Stomach (tissue), 9 donors: Measurements from ENCODE around the gene SEC24C. TPM values are rescaled to one million over a fixed set of nuclear protein-coding genes. Genes with fewer than 3 reads are reported as not detected.
A peak's percentile ranks its signal among the peaks of the same experiment; 100 is the strongest.

Experiments
- DNase-seq, 2 donors: peaks; one replicate each; pipeline versions ENCODE4 v3.0.0 to v3.0.0-alpha.2; 2013 to 2019
- H3K27ac ChIP-seq, 5 donors: fragments of 200-600 bp in 4 of 5; sonication (generic) in 4 of 5; one replicate each; pipeline ENCODE4 v1.5.1; 2013 to 2019; ENCODE audit warnings: mild to moderate bottlenecking in 1 of 5, moderate library complexity in 1 of 5
- H3K27me3 ChIP-seq, 3 donors: fragments of 200-600 bp; sonication (generic); one replicate each; pipeline ENCODE4 v1.5.1; 2017 to 2019; ENCODE audit warnings: mixed run types in 1 of 3
- H3K36me3 ChIP-seq, 4 donors: fragments of 200-600 bp; sonication (generic); 1 replicate in 3 of 4; 2 replicates in 1 of 4; pipeline ENCODE4 v1.5.1; 2016 to 2019
- H3K4me1 ChIP-seq, 4 donors: fragments of 200-600 bp; sonication (generic); one replicate each; pipeline ENCODE4 v1.5.1; 2016 to 2019
- H3K4me3 ChIP-seq, 4 donors: fragments of 200-600 bp; sonication (generic) in 3 of 4; one replicate each; pipeline ENCODE4 v1.5.1; 2016 to 2019; ENCODE audit warnings: mild to moderate bottlenecking in 1 of 4
- H3K9me3 ChIP-seq, 4 donors: fragments of 200-600 bp; sonication (generic); one replicate each; pipeline ENCODE4 v1.5.1; 2016 to 2019
- EP300 ChIP-seq: sonication (generic); formaldehyde crosslinking; IDR thresholded peaks from one replicate; pipeline ENCODE4 v1.6.1; 2017; ENCODE audit warnings: antibody characterized with exemption
- POLR2A ChIP-seq, 4 donors: fragments of 450-650 bp; IDR thresholded peaks; one replicate each; pipeline ENCODE4 v1.6.1; 2016; ENCODE audit warnings: antibody characterized with exemption in 4 of 4, control low read depth in 2 of 4, mild to moderate bottlenecking in 1 of 4, moderate library complexity in 1 of 4
- POLR2AphosphoS5 ChIP-seq, 3 donors: sonication (generic); formaldehyde crosslinking; IDR thresholded peaks; one replicate each; pipeline ENCODE4 v1.6.1; 2016; ENCODE audit warnings: antibody characterized with exemption in 3 of 3
- WGBS, 5 donors: extraction: QIAGEN DNeasy Blood & Tissue Kit in 3 of 5; methylation state at CpG; one replicate each; pipeline versions ENCODE4 v1.1.5 to v1.1.7; 2013 to 2018; 5-methylcytosine and 5-hydroxymethylcytosine counted together
- intact Hi-C: fragments of 100-400 bp; cut with DNase I; formaldehyde crosslinking; loops from one replicate; pipeline ENCODE4 v1.15.1; 2023; ENCODE audit warnings: low total_unique reads
- polyA plus RNA-seq, 3 donors: library from polyadenylated mRNA; stranded (reverse); fragments of 200-250 nt; gene quantifications; one replicate each; pipeline ENCODE4 v1.2.3, GENCODE V29; 2013
- total RNA-seq, 5 donors: library from RNA; depleted of rRNA; stranded (reverse); fragments of >200 nt; gene quantifications; one replicate each; pipeline versions ENCODE4 v1.1.0 to v1.2.3, GENCODE V29; 2014 to 2016
- TF ChIP-seq, protein P1 (sequence below), 7 experiments: fragments of 450-650 bp in 4 of 7; fragments of 200-600 bp in 3 of 7; sonication (generic) in 3 of 7; IDR thresholded peaks; one replicate each; pipeline ENCODE4 v1.5.1; 2016 to 2019; ENCODE audit warnings: antibody characterized with exemption in 7 of 7, control low read depth in 2 of 7, mild to moderate bottlenecking in 1 of 7
- donor health status: healthy with polysubstance abuse.
- donor health status: Bipolar disorder and iron deficiency.
- donor health status: healthy.

The SEC24C gene
- total and polyA plus RNA-seq, 8 donors: 23.5 to 58.8 (median 40.6) TPM

DNA sequence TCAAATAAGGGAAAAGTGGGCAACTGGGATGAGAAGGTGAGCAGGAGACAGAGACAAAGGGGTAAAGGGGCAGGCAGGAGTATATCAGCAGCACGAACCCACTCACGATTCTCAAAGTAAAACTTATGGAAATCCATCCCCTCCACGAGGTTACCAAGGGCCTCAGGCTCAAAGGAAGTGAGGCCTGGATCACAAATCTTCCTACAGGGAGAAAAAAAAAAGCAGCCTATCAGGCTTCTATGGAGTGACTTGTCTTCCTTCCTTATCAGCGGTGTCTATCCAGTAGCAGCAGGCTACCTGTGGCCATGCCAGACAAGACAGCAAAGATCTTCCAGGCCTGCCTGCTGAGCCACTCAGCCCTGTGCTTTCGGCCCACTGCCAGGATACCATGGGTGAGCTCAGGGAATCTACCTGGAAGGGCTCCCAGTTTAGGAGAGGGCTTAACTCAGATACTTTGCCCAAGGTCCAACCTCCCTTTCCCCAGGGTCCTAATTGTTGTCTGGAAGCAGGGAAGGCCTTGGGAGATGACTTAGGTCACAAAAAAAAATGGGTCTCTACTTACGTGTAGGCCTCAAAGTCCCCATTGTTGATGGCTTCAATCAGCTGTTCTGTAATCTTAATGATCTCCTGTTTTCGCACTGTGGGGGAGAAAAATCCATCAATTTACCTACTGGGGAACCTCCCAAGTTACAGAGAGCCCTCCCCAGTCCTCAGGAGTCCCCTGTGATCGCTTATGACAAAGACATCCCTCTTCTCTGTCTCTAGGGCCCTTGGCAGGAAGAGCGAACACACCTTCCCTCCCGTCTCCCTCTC, 73.0 kb downstream of the SEC24C start:
- no peak for DNase-seq
- Histone ChIP-seq H3K27me3 (no peaks in the 10 kb centered on the region), H3K36me3 (peaks cover 17 to 84% (median 63%) of the 10 kb centered on the region in 4 donors), H3K9me3 (no peaks in the 10 kb centered on the region), H3K27ac (peak overlapping the region; percentile 24 to 64 (median 54)), H3K4me1 (peaks cover 12 to 57% (median 25%) of the 10 kb centered on the region in 4 donors), H3K4me3 (no peak overlapping the region)
- TF ChIP-seq POLR2AphosphoS5 (IDR thresholded peaks at IDR 0.05): no peak
- TF ChIP-seq, protein P1, sequence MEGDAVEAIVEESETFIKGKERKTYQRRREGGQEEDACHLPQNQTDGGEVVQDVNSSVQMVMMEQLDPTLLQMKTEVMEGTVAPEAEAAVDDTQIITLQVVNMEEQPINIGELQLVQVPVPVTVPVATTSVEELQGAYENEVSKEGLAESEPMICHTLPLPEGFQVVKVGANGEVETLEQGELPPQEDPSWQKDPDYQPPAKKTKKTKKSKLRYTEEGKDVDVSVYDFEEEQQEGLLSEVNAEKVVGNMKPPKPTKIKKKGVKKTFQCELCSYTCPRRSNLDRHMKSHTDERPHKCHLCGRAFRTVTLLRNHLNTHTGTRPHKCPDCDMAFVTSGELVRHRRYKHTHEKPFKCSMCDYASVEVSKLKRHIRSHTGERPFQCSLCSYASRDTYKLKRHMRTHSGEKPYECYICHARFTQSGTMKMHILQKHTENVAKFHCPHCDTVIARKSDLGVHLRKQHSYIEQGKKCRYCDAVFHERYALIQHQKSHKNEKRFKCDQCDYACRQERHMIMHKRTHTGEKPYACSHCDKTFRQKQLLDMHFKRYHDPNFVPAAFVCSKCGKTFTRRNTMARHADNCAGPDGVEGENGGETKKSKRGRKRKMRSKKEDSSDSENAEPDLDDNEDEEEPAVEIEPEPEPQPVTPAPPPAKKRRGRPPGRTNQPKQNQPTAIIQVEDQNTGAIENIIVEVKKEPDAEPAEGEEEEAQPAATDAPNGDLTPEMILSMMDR (IDR thresholded peaks at IDR 0.05): no peak
- no peak for TF ChIP-seq EP300
- TF ChIP-seq POLR2A (IDR thresholded peaks at IDR 0.05): no peak
- intact Hi-C loops: no loop called here
- WGBS, 5 donors: 78 to 94% (median 91%) methylated on average over 9 to 10 of the region's 10 CpGs

DNA sequence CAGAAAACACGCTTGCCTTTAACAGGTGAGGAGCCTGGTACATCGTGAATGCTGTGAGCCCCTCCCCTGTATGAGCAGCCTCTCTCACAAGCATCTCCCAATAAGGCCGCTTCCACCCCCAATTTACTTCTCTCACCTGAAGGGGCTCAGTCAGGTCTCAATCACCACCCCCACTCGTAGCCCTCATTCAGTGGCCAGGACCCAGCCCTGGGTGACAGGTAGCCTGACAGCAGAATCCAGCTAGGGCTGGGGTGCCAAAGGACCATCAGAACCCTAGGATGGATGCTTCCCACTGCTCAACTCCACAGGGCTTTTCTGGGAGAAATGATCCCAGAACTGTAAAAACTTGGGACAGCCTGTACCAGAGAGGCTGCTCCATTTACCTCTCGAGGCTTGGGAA, 73.7 kb downstream of the SEC24C start:
- intact Hi-C loops: no loop called here
- Histone ChIP-seq H3K9me3 (no peaks in the 10 kb centered on the region), H3K27me3 (no peaks in the 10 kb centered on the region), H3K27ac (peak overlapping the region in 2 of 5 donors; percentile 59 to 64), H3K4me3 (no peak overlapping the region), H3K4me1 (peaks cover 12 to 54% (median 22%) of the 10 kb centered on the region in 4 donors), H3K36me3 (peaks cover 17 to 88% (median 68%) of the 10 kb centered on the region in 4 donors)
- no peak for DNase-seq
- TF ChIP-seq POLR2AphosphoS5 (IDR thresholded peaks at IDR 0.05): no peak
- TF ChIP-seq EP300: no peak
- TF ChIP-seq POLR2A (IDR thresholded peaks at IDR 0.05): no peak
- TF ChIP-seq, protein P1 (IDR thresholded peaks at IDR 0.05): no peak
- 89 to 95% (median 93%) methylated on average over 5 of the region's 5 CpGs for WGBS, 5 donors

DNA sequence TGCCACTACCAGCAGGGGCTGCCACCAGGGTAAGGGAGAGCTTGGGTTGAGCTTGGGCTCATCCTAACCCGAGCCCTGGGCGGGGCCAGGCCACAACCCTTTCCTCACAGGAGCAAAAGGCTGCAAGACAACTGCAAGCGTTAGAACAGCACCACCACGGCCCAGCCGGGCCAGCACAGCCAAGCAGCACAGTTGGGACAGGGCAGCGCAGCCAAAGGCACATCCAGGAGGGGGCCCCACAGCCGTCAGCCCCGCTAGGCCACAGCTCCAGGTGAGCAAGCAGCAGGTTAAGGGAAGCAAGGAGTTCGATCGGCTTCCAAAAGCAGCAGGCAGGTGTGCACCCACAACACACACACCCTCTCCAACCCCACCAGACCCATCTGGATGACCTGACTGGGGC, 74.2 kb downstream of the SEC24C start:
- TF ChIP-seq POLR2AphosphoS5 (IDR thresholded peaks at IDR 0.05) (no peak), POLR2A (IDR thresholded peaks at IDR 0.05) (no peak), EP300 (no peak)
- TF ChIP-seq, protein P1 (IDR thresholded peaks at IDR 0.05): no peak
- H3K36me3 ChIP-seq: peaks cover 20 to 88% (median 70%) of the 10 kb centered on the region in 4 donors
- WGBS, 5 donors: 79 to 83% (median 83%) methylated on average over 2 to 10 of the region's 10 CpGs
- H3K4me3 ChIP-seq: no peak overlapping the region
- no peaks in the 10 kb centered on the region for H3K9me3 ChIP-seq
- peaks cover 12 to 54% (median 22%) of the 10 kb centered on the region in 4 donors for H3K4me1 ChIP-seq
- no peak for DNase-seq
- peak overlapping the region in 3 of 5 donors; percentile 4 to 76 (median 33) for H3K27ac ChIP-seq
- intact Hi-C loops: no loop called here
- no peaks in the 10 kb centered on the region for H3K27me3 ChIP-seq

DNA sequence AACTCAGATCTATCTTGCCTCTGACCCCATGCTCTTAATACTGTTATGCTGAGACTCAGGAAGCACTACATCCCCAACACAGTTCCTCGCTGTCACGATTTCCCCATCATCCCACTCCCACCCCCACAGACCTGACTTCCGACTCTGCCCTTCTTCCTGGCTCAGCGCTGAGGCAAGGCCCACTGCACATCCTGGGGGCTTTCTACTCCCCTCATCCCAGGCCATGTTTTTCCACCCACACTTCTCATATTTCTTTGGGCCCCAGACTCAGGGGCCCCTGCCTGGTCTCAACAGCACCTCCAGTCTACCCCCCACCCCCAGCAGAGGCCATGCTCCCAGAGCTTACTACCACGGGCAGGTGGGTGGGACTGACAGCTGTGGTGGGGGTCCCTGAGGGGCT, 74.9 kb downstream of the SEC24C start:
- DNase-seq: no peak
- WGBS, 5 donors: 44 to 63% (median 54%) methylated on average over 5 of the region's 5 CpGs
- intact Hi-C loops: no loop called here
- Histone ChIP-seq H3K27me3 (no peaks in the 10 kb centered on the region), H3K4me3 (peak overlapping the region in 1 of 4 donors; percentile 11), H3K27ac (peak overlapping the region; percentile 19 to 76 (median 69)), H3K4me1 (peaks cover 12 to 54% (median 22%) of the 10 kb centered on the region in 4 donors), H3K36me3 (peaks cover 25 to 88% (median 70%) of the 10 kb centered on the region in 4 donors), H3K9me3 (no peaks in the 10 kb centered on the region)
- TF ChIP-seq EP300 (no peak), POLR2A (IDR thresholded peaks at IDR 0.05) (no peak), POLR2AphosphoS5 (IDR thresholded peaks at IDR 0.05) (no peak)
- TF ChIP-seq, protein P1 (IDR thresholded peaks at IDR 0.05): no peak
